CD4-positive, alpha-beta T cell treated with Interleukin-17A for 1 hour (primary cell): ENCODE measurements around the gene GRM6.

Experiments used
- DNase-seq: peaks from one replicate; pipeline ENCODE4 v3.0.0-alpha.2; 2020

The GRM6 gene

DNA sequence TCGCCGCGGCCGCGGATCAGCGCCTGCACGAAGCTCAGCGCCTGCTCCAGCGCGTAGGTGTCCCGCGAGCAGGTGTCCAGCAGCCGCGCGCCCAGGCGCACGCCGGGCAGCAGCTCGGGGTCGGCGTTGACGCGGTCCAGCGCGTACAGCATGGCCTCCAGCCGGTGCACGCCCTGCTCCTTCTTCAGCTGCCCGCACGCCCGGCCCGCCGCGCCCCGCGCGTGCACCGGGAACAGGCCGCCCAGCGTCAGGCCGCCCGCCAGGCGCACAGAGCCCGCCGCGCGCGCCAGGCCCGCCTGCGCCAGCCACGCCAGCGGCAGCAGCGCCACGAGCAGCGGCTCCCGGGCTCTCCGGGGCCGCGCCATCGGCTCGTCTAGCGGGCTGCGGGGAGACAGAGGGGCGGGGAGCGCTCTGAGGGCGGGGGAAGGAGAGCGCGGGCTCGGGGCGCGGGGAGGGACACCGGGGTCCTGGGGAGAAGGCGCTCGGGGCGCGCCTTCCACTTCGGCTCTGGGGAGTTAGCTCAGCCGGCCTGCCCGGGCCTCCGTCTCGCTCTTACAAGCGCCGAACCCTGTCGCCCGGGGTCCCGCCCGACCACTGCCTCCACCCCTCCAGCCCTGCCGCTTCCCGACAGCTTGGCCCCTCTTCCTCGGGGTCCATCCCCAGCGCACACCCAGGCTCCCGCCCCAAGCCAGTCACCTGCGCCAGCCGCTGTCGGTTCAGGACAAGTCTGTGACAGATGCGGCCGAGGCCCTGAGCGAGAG lies at the start of gene GRM6:
Gene GRM6 (minus strand): TSS at position 741 of the 761 bp plus-strand sequence. CDS start 376 bp downstream, at position 365.
- DNase-seq: no peak

DNA sequence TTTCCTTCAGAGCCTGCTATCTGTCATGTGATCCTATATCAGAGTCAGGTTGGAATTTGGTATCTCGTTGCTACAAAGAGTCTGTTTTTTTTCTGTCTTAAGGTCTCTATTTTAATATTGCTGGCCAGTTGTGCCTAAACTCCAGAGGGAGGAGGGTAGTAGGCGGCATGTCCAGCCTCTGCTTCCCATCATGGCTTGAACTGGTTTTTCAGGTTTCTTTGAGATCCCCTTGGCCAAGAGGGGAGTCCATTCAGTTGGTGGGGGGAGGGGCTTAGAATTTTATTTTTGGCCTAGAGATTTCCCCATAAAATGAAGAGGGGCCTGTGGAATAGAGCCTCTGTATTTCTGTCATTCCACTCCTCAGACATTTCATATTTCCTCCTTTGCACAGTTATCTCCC lies 49.6 kb upstream of the GRM6 start:
- no peak for DNase-seq

DNA sequence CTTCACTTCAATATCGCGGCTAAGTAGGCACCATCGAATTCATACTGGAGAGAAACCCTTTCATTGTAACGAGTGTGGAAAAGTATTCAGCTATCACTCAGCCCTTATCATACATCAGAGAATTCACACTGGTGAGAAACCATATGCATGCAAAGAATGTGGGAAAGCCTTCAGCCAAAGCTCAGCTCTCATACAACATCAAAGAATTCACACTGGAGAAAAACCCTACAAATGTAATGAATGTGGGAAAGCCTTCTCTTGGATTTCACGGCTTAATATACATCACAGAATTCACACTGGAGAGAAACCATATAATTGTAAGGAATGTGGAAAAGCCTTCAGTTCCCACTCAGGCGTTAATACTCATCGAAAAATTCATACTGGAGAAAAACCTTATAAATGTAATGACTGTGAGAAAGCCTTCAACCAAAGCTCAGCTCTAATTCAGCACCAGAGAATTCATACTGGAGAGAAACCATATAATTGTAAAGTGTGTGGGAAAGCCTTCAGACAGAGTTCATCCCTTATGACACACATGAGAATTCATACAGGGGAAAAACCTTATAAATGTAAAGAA lies 38.0 kb upstream of the GRM6 start:
- no peak for DNase-seq

DNA sequence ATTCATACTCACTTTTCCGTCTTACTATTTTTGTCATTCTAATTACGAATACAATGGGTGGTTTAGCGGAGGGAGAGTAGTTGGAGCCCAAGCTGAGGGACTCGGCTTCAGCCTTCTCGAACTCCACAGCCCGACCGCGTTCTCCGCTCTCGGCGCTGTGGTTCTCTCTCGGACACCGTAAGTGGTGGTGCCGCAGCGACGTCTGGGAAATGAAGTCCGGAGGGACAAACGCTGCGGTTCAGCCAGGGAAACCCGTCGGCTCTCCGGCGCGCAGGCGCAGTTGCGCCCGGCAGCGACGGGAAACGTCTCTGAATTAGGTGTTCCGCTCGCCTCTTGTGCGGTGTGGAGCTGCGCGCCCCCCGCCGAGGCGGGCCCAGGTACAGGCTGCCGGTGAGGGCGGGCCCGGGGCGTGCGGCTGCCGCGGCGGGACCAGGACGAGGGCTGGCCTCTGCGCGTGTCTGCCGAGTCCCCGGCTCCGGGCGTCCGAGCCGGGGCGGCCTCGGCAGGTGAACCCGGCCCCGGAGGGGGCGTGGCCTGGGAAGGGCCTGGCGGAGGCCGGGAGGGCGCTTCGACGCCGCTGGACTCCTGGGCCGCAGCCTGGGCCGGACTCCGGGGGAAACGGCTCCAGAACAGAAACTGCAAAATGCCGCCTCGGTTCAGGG lies 28.5 kb upstream of the GRM6 start, which contains the start of gene ZNF879:
Gene ZNF879 (plus strand): TSS at position 277 of the 662 bp plus-strand sequence. CDS start 1,201 bp downstream, outside the sequence.
- peak; percentile 97 for DNase-seq

DNA sequence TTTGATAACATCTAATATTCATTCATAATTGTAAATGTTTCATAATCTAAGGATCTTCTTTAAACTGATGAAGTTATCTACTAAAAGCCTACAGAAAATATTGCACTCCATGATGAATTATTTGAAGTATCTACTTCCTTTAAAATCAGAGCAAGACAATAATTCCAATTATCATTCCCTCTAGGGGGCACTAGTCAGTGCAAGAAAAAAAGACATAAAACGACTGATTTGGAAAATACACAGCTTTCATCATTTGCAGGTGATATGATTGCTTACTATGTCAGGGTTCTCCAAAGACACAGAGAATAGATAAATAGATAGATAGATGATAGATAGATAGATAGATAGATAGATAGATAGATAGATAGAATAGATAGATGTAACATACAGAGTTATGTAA lies 13.5 kb upstream of the GRM6 start:
- no peak for DNase-seq

DNA sequence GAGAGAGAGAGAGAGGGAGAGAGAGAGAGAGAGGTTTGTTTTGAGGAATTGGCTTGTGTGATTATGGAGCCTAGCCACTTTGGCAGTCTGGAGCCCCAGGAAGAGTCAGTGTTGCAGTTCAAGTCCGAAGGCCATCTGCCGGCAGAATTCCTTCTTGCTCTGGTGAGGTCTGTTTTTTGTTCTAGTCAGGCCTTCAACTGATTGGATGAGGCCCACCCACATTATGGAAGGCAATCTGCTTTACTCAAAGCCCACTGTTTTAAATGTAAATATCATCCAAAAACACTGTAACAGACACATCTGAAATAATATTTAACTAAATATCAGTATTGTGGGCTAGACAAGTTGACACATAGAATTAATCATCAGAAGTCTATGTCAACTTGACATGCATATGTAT lies 11.4 kb upstream of the GRM6 start:
- no peak for DNase-seq

DNA sequence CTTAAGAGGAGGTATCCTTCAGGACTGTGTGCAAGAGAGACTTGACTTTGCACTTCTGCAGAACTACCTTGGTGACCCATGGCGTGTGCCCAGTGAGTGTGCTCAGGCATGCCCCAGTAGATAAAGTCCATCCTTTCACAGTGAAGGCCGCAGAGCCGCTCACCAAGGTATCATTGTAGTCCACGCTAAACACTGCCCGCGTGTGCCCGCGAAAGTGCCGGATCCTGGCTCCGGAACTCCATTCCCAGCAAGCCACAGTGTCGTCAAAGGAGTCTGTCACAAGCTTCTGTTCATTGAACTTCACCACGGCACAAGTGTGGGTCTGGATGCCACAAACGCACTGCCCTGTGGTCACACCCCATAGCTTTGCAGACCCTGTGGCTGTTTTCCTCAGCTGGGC lies 3.3 kb upstream of the GRM6 start:
- no peak for DNase-seq

DNA sequence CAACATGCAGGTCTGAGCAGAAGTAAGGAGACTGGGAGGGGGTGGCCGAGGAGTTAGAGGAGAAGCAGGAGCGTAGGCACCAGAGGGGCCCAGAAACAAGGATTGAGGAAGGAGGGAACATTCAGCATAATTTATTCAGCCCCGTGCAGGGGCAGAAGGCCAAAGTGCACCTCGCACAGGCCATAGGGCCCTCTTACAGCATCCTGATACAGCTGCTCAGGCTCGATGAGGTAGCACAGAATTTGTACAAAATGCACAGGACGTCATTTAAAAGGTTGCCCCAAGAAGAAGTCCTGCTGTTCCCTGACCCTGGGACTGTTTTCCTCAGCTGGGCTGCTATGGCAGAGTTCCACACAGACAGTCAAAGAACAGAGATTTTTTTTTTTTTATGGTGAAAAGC lies 2.1 kb upstream of the GRM6 start:
- DNase-seq: no peak

DNA sequence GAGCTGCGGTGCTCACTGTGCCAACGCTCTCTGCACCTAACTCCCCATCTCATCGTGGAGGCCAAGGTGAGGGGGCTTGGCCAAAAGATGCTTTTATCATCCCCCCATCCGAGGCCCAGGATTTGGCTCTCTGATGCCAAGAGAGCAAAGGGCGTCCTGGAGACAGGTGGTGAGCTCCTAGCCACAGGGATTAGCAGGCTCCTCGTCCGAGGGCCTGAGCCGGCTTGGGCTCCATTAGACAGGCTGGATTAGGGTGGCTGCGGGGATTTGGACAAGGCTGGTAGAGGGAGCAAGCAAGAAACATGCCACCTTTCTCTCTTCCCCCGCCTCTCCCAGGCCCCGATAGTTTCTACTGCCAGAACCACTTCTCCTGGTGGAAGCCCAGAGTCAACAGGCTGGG lies 1.0 kb upstream of the GRM6 start:
- DNase-seq: no peak

DNA sequence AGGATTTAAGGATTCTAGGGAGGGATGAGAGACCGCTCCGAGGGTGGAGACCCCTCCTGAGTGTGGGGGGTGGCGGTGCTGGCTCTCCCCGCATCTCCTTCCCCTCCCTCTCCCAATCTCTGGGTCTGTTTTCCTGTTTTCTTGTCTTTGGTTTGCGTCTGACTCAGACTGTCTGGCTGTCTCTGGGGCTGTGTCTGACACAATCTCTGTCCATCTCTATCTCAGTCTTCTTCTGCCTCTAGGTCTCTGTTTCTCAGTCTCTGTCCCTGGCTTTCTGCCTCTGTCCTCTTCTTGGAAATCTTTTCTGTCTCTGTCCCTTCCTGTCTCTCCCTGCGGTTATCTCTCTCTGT lies 196 bp upstream of the GRM6 start:
- DNase-seq: no peak

DNA sequence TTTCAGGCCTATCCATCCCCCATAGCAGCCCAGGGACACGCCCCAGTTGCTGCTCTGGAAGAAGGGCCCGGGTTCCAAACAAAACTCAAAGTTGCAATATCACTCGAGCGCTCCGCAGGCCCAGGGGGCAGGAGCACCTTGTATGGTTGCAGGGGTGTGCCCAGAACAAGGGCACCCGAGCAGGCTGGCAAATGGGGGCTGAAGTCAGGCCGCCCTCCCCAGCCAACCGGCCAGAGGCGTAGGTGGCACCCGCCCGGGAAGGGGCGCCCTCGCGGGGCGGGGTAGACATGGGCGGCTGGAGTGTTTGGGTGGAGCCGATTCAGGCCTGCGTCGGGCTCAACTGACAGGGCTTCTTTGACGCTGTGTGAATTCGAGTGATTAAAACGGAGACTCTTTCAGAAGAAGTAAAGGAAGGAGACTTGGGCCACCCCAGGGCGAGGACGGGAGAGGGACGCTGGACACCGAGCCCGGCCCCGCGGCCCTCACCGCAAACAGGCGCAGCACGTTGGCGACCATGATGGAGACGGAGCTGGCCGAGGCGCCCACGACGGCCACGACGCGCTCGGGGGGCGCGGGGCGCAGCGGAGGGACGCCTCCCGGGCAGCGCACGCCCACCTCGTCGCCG lies 1.1 kb downstream of the GRM6 start:
- no peak for DNase-seq

DNA sequence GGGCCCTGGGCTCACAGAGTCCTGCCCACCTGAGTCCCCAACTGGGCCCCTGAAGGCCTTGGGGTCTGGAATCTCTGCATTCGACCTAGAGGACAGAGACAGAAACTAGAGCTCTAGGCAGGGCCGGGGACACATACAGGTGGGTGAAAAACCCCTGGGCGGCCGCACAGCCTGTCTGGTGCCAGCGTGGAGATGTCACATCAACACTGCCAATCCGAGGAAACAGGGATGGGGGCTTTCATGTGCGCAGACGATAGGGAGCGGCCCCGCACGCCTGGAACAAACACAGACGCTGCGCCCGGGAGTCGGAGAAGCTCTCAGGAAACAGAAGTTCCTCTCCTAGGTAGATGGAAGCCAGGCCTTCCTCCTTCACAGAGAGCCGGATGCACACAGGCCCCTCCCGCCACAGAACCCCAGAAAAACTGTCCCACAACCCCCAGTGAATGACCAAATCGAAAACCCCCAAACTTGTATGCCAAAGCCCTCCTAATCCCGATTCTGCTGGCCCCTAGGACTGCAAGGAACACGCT lies 1.8 kb downstream of the GRM6 start:
- no peak for DNase-seq

DNA sequence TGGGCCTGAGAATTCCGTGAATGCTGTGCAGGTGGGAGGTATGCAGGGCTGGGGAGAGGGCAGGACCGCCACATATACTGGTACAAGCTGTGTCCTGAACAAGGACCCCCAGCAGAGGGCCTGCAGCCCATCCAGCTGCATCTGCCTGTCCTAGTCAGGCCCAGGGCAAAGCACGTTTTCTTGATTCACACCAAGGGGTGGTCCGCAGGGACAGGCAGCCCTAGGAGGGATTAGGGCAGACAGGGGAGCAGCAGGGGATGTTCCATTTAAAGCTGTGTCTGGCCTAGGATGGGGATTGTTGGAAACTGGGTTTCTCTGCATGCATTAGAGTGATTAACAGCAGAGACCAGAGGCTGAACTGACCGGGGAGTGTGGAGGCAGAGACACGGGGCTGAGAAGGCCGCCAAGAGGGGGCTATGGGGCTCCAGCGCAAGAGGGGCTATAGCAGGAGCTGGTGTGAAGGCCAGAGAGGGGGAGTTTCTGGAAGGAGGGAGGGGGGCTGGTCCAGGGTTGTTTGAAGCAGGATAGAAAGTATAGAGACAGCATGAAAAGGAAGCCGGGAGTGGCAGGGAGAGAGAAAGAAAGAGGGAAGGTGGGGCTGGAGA lies 2.7 kb downstream of the GRM6 start:
- no peak for DNase-seq

DNA sequence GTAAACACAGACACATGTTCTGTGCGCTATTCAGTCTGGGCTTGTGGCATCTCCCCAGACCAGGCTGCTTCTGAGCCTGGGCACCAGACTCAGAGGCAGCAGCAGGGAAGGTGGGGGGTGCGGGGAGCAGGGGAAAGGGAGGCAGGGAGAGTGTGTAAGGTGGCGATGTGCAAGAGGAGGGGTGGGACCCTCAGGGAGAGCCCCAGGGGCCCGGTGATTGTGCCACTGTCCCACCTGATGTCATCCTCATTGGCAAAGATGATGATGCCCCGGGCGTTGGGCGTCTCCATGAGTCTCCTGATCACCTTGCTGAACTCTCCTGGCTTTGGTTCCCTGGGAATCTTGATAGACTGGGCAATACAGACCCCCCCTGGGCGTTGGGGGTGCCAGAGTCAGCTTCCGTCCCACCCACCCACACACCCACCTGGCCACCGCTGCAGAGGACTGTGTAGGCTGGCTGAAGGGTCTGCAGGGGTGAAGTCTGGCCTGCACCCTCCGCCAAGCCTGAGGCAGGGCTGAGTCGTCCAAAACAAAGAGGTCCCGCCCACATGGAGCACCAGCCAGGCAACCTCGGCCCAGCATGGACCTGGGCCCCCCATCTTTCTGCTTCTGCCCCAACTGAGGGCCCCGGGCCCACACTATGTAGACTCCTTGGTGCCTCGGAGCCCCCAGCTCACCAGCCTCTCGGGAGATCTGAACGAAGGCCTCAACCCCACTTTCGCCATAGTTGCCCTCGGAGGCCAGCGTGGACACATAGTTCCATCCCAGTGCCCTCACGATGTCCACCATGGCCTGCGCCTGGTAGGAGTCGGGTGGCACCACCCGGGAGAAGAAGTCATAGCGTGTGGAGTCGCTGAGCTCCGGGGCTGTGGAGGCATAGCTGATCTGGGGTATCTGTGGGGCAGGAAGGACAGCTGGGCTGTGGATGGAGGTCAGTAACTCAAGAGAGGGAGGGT lies 3.7 kb downstream of the GRM6 start:
- DNase-seq: no peak

DNA sequence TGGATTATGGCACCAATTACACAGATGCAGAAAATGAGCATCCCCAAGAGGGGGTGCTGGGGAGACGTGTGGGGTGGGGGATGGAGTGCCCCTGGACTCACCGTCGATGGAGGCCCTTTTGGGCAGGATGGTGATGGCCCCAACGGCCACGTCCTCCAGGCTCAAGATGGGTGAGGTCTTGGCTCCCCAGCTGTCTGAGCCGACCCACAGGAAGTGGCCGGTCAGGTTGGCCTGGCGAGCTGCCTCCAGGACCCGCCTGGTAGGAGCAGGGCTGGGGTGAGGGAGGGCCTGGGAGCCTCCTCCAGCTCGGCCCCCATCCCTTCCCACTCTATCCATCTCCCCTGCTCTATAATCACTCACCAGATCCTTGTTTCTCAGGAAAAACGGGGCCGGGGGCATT lies 4.6 kb downstream of the GRM6 start:
- DNase-seq: no peak

DNA sequence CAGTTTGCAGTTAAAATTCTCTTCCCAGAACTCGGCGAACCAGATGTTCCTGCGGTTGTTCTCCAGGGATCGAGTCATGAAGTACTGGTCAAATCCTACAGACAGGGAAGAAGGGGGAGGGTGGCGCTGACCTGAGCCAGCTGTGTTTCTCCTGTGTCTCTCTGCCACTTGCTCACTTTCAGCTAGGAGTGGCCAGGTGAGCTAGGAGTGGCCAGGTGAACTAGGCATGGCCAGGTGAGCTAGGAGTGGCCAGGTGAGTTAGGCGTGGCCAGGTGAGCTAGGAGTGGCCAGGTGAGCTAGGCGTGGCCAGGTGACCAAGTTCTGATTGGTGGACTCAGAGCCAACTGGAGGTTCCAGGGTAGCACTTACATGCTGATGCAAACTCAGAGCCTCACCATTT lies 5.8 kb downstream of the GRM6 start:
- no peak for DNase-seq

DNA sequence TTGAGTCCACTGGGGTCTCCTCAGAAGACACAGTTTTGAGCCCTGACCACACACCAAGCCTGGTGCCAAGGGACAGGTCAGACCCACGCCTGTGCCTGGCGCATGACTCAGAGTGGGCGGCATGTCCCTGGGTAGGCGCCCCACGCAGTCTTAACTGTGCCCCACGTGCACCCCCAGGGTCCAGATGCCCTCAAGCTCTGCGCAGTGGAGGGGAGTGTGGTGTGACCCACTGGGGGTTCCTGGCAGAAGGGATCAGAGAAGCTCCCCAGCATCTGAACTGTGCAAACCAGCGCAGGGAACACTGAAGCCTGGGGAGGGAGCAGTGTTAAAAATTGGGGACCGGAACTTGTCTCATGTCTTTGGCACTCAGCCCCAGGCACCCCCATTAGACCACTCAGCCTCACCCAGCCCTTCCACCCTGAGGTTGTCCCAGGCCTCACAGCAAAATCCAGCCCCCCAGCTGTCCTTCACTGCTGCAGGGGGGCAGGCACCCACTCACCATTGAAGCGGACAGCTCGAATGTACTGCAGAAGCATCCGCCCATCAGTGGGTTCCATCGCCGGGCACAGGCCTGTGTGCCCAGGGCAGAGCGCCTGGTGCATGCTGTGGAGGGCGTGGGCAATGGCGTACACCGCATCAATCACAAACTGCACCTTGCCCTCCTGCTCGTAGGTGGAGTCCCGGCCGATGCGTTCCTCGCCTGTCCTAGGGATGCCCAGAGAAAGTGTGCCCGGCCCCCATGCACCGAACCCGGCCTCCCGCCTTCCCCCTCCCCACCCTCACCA lies 6.5 kb downstream of the GRM6 start:
- no peak for DNase-seq

DNA sequence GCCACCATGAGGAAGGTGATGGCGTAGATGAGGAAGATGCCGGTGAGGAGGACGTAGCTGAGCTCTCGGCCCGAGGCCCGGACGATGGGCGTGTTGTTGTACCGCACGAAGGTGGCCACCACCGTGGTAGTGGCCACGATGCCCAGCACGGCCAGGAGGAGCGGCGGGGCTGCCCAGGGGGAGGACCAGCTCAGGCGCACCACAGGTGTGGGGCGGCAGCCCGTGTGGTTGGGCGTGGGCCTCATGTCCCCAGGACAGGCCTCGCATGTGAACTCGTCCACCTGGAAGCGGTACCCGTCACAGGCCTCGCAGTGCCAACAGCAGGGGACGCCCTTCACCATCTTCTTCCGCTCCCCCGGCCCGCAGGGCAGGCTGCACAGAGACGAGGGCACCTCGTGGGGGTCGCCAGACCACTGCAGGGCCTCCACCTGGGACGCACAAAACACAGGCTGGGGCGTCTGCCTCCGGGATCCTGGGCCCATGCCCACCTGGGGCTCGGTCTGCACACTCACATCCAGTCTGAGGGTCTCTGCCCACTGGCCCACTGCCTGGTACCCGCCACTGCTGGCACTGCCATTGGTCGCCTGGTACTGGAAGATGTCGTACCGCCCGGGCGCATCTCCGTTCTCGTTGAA lies 8.7 kb downstream of the GRM6 start:
- no peak for DNase-seq

DNA sequence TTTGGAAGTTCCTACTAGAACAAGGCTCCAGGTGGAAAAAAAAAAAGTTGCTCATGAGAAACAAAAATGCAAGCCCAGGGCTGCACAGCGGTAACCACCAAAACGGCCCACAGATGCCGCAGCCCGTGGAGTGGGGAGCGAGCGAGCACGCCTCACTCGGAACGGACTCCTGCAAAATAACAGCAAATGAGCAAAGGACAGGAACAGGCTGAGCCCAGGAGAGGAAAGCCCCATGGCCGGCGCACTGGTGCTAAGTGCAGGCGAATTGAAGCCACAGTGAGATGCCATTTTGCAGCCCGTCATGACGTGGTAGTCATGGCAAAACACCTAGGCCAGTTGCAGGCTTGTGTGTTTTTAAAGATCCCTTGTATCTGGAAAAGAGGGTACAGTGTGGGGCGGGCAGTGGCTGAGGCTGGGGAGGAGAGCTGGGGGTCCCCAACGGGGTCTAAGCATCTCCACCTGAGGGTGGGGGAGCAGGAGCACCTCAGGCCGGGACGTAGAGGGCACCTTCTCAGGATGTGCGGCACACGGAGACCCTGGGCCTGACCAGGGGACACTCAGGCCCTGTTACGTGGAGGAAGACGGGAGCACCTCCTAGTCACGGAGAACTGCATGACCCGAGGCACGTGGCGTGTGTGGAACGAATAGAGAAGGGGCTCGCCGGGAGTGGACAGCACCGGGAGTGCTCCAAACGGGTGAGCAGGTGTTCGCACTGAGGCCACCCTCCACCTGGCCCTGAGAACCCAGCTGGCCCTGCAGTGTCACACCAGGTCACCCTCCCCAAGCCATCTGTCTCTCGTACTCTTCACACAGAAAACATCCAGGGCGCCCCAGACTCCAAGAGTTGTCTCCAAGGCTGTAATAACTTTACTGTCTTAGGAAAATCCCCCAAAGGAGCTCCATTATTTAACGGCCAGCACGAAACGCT lies 10.7 kb downstream of the GRM6 start:
- no peak for DNase-seq
